Measurements from ENCODE around the gene BNC2.

- TF ChIP-seq, protein P1, sequence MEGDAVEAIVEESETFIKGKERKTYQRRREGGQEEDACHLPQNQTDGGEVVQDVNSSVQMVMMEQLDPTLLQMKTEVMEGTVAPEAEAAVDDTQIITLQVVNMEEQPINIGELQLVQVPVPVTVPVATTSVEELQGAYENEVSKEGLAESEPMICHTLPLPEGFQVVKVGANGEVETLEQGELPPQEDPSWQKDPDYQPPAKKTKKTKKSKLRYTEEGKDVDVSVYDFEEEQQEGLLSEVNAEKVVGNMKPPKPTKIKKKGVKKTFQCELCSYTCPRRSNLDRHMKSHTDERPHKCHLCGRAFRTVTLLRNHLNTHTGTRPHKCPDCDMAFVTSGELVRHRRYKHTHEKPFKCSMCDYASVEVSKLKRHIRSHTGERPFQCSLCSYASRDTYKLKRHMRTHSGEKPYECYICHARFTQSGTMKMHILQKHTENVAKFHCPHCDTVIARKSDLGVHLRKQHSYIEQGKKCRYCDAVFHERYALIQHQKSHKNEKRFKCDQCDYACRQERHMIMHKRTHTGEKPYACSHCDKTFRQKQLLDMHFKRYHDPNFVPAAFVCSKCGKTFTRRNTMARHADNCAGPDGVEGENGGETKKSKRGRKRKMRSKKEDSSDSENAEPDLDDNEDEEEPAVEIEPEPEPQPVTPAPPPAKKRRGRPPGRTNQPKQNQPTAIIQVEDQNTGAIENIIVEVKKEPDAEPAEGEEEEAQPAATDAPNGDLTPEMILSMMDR (conservative IDR thresholded peaks at IDR 0.05 in 1 of 2, IDR thresholded peaks at IDR 0.05 in 1 of 2; ENCODE audit: low read depth in 1 of 2, low read length in 2 of 2), result no peak
- TF ChIP-seq EZH2 (IDR thresholded peaks at IDR 0.05; ENCODE audit: low read length, missing control alignments), result no peak
These were observed 76.4 kb downstream of the BNC2 start for GRCh38 chr9:16794103-16794502.

Measured in fibroblast of lung (primary cell).